ENCODE results near the gene TSR1.
A peak's percentile ranks its signal among the peaks of the same experiment; 100 is the strongest.

The TSR1 gene

DNA sequence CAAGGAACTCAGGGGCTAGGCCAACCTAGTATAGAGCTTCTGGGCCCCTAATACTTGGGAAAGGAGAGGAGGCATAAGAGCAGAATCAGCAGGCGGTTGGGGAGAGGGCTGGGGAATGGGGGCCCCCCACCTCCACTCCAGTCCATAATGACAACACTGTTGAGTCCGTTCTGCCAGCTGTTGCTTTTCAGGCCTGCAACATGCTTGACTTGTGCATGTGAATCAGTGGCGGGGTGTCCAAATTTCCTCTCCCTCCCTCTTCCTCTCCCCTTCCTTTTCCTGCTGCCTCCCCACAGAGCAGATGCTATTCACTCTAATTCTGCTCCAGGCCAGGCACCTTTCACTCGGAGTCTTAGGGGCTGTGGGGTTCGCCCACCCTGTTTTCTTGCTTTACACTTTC lies 32.8 kb upstream of the TSR1 start:
- ATAC-seq (no peak), DNase-seq (no peak)

DNA sequence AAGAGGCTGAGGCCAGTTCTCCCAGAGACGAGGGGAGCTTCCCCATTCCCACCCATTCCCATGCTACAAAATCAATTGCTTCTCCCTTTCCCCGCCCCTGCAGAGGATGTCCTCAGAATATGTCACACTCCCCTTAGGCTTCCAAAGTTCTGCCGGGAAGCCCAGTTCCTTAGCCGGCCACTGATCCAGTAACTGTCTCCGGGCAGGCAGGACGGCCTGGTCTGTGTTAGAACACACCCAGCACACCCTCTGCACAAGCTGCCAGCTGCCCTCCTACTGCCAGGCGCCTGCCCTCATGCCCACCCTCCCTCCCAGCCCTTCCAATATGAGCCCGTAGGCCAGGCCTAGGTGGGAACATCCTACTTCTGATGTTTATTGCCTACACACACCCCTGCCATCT lies 32.1 kb upstream of the TSR1 start:
- no peak for DNase-seq

DNA sequence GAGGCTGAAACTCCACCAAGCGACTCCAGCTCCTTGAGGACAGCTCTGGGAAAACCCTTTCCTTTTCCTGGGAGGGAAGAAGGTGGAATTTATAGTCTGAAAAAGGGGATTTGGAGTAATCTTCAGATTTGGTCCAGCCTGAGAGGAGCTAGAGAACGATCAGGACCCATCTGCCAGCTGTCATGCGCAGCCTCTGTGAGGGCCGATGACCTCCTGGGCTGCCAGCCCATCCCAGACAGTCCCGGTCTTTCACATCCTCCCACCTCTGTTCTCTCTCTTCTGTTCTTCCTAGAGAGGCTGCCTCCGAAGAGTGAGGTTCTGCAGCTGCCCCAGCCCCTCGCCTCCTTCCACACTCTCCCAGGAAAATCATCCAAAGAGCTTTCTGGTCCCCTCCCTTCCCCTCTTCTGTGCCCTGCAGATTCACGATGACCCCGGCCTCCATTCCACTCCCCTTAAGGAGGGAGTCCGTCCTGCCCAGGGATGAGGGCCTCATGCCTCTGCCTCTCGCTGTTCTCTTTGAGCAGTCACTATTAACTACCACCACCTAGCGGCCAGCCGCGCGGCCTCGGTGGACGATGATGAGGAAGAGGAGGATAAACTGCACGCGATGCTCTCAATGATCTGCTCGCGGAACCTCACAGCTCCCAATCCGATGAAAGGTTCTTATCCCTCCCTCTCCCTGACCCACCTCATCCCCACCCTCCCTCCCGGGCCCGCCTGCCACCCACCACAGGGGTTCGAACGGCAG lies 30.7 kb upstream of the TSR1 start:
- no peak for DNase-seq
- no peak for ATAC-seq

More for the DNA sequence above, 32.1 kb upstream of the TSR1 start:
- no peak for ATAC-seq

DNA sequence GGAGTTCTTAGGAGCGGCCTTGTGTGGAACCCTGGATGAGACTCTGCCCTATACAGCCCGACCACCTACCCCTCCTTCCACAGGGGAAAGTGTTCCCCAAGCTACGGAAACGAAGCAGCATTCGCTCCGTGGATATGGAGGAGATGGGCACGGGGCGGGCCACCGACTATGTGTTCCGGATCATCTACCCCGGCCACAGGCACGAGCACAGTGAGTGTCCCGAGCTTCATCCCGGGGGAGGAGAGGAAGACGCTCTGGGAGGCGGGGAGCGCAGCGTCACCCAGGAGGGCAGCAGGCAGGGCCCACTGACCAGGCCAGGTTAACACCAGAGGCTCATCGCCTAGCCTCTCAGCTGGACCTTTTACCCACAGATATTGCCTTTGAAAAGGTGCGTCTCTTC lies 28.9 kb upstream of the TSR1 start:
- DNase-seq (no peak), ATAC-seq (no peak)

DNA sequence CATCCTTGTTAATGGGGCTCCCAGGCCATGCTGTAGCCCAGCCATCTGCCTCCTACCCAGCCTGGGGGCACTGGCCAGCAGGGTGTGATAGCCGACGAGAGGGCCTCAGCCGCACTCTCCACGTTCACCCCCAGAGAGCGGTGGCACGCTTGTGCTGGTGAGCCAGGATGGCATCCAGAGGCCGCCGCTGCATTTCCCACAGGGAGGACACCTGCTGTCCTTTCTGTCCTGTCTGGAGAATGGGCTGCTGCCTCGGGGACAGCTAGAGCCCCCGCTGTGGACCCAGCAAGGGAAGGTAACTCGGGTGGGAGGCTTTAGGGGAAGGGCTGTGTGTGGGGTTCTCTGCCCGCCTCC lies 28.5 kb upstream of the TSR1 start:
- no peak for ATAC-seq
- no peak for DNase-seq

DNA sequence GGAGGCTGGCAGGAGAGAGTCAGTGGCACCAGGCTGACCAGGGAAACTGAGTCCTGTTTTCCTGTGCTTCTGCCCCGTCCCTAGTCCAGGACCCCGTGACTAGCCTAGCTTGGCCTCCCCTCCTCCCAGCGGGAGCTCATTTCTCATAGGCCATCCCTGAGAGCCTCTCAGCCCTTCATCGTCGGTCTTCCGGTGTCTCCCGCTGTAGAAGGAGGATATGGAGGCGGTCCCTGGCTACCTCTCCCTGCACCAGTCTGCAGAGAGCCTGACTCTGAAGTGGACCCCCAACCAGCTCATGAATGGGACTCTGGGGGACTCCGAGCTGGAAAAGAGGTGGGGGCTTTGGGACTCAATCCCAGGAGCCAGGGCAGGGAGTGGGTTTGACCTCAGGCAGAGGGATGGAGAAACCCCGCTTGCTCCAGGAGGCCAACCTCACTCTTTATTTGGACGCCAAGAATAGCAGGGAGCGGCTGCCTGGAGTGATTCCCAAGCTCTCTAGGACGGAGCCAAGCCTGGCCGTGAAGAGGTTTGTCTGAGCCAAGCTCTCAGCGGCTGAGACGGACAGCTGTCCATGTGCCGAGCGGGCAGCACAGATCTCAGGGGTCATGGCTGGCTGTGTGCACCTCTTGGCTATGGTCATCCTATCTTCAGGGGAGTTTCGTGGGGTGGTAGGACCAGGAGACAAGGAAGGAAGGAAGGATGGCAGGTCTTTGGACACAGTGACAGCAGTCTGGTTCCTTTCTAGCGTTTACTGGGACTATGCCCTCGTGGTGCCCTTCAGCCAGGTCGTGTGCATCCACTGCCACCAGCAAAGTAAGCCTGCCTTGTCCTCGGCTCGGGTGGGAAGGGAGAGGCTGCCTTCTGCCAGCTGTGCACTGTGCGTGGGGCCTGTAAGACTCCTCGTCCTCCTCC lies 27.9 kb upstream of the TSR1 start:
- ATAC-seq (no peak), DNase-seq (no peak)

DNA sequence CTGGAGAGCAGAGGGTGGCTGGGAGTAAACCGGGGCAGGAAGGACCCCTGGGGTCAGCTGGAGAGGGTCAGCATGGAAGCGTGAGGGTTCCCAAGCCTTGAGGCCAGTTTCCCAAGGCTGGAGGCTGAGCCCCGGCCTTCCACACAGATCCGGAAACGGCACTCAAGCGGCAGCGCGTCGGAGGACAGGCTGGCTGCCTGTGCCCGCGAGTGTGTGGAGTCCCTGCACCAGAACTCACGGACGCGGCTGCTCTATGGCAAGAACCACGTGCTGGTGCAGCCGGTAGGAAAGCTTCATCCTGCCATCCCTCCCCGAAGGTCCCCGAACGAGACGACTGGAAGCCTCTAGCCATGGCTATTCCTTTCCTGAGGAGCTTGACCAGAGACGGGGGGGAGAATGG lies 27.1 kb upstream of the TSR1 start:
- no peak for ATAC-seq
- no peak for DNase-seq

DNA sequence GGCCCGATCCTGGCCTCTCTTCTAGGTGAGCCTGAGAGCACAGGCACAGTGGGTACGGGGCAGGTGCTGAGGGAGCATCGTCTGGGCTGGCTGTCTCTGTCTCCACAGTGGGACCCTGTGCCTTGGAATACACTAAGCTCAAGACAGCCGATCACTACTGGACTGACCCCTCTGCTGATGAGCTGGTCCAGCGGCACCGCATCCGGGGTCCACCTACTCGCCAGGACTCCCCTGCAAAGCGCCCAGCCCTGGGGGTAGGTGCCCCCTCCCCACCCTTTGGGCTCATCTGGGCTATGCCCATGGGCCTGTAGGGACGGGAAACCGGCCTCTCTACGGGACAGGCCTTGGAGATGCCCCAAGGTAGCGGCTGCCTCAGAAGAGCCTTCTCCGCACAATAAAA lies 26.6 kb upstream of the TSR1 start:
- ATAC-seq: no peak

DNA sequence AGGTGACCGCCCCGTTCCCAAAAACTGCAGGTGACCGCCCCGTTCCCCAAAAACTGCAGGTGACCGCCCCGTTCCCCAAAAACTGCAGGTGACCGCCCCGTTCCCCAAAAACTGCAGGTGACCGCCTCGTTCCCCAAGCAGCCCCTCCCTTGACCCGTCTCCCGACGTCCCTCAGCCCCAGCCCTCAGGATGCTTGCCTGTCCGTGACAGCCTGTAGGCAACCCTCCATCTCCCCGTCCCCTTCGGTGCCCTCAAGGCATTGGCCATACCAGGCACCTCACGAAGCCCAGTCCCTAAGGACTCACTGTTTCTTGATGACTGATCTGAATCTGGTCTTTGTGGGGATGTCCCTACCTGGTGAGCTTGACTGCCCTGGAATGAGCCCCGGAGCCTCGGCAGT lies 26.2 kb upstream of the TSR1 start:
- DNase-seq (no peak), ATAC-seq (no peak)

More for the DNA sequence above, 26.6 kb upstream of the TSR1 start:
- no peak for DNase-seq

DNA sequence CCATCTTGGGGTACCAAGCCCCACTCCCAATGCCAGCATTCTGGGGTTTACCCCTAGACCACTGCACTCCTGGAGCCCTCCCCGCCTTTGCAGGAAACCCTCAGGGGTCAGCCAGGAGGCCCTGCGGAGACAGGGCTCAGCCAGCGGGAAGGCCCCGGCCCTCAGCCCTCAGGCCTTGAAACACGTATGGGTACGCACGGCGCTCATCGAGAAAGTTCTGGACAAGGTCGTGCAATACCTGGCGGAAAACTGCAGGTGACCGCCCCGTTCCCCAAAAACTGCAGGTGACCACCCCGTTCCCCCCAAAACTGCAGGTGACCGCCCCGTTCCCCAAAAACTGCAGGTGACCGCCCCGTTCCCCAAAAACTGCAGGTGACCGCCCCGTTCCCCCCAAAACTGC lies 25.8 kb upstream of the TSR1 start:
- ATAC-seq (no peak), DNase-seq (no peak)

DNA sequence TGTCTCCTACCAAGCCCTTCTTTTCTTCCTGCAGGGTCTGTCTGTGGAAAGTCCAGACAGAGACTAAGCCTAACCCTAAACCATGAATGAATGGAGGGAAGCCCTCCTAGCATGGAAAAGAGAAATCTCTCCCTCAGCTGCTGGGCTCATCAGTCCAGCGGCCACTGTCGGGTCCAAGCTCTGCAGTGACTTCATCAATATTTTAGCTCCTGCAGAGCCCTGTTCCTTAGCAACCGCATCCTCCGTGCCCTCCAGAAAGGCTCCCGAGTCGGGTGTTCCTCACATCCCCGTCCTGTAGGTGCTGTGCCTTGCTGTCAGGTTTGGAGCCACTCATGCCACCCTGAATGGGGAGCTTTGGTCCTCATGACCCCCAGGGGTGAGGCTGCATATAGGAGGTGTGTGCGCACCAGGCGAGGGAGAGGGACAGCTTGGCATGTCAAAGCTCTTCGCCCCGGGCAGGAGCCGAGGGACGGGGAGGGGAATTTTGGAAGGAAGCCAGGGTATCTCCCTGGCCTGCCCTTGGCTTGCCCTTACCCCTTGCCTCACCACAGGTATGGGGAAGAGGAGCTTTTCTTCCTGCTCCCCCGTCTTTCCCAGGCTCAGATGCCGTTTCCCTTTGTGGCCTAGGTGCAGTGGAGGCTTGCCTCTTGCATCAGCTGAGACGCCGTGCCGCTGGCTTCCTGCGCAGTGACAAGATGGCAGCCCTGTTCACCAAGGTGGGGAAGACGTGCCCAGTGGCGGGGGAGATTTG lies 24.9 kb upstream of the TSR1 start:
- ATAC-seq (no peak), DNase-seq (no peak)

DNA sequence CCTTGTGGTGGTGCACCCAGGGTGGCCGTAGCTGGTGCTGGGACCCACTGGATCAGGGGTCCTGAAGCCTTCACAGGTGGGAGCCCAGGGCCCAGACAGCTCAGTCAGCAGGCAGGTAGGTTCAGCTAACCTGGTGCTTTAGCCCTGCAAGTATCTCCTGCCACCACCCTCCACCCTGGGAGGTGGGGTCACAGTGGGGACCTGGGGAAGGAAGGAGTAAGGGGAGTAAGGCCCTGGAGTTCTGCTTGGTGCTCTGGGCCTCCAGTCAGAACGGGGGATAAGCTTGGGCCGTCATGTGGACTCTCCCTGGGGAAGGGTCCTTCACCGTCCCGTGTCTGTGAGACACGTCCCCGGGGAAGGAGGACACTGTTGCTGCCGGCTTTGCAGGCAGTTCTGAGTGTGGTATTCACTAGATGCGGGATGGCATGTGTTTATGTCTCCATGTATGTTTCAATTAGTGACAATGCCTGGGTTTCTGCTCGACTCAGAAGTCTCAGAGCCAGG lies 21.7 kb upstream of the TSR1 start:
- DNase-seq: no peak

DNA sequence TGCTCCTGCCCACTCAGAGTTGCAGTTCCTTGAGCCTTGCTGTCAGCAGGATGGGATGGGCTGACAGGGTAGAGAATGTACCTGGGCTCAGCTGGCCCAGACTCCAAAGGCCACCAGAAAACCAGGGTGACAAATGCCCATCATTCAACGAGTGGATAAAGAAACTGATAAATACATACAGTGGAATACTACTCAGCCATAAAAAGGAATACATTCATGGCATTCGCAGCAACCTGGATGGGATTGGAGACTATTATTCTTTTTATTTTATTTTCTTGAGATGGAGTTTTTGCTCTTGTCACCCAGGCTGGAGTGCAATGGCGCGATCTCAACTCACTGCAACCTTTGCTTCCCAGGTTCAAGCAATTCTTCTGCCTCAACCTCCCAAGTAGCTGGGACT lies 21.0 kb upstream of the TSR1 start:
- DNase-seq (no peak), ATAC-seq (no peak)

More for the DNA sequence above, 21.7 kb upstream of the TSR1 start:
- ATAC-seq: no peak

DNA sequence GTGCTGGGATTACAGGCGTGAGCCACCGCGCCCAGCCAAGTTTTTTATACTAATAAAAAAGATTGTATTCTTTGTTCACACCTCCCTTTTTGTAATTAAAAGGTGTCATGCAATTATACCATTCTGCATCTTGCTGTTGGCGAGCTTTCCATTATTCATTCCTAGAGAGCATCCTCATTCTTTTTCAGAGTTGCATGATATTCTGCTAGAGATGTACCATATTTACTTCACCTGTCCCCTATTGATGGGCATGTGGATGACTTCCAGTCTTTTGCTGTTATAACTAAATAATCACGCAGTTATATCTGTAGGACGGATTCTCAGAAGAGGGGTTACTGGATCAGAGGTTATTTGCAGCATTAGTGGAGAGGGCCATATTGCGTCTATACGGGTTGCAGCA lies 18.1 kb upstream of the TSR1 start:
- no peak for DNase-seq
- no peak for ATAC-seq

DNA sequence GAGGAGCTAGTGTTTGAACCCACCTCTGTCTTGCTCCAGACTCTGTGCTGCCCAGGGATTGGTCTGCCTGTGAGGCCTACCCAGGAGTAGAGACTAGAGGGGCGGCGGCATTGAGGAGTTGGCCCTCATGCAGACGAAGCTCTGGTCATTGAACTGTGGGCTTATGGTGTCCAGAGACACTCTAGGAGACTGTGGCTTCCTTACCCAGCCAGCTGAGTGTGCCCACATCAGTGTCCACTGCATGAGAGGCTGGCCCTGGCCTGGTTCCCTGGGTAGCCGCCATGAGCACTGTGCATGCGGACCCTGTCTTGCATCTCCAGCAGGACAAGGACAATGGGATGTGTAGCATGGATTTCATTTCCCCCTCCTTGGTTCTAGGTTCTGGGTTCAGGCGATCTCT lies 15.0 kb upstream of the TSR1 start:
- ATAC-seq: no peak

DNA sequence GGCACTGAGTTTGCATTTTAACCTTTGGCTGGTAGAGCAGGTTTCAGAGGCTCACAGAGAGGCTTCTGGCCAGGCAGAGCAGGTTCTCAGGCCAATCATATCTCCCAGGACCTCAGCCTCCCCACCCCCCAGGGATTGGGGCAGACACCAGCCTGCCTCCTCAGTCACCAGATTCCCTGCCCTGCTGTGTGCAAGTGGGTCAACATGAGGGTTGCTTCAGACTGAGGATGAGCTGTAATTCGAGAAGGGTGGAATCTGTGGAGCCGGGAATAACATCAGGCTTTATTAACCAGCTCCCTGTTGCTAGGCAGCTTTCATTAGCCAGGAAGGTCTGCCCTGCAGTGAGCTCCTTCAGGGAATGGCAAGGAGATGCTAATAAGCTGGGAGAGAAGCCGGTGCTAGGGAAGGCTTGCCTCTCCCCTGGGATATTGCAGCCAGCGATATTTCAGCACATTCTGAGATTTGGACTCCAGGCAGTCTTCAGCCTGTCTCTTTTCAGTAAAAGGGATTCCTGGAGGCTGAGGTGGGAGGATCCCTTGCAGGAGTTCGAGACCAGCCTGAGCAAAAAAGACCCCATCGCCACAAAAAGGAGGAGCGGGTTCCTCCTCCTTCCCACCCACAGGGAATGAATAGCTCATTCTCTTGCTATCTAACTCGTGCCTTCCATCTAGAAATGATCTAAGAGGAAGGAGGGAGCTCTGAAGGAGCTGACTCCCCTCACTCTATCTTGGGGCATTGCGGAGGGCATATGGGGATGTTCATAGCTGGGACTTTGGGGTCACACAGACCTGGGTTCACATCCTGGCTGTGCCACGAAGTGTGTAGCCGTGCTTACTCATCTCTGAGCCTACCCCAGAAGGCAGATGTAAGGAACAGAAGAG lies 11.8 kb upstream of the TSR1 start:
- no peak for ATAC-seq
- no peak for DNase-seq

More for the DNA sequence above, 15.0 kb upstream of the TSR1 start:
- no peak for DNase-seq

DNA sequence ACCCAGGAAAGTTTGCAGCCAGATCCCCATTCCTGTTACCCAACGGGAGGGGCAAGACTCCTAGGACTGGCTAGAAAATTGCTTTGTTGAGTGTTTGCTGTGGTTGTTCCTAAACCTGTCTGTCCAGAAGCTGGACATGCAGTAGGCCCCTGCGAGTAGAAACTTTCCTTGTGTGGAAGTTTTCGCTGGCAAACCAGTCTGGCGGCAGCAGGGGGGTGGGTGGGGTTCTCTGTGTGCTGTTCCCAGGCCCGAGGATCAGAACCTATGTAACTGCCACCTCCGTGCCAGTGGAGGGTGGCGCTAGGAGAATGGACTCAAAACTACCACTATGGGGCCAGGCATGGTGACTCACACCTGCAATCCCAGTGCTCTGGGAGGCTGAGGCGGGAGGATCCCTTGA lies 10.2 kb upstream of the TSR1 start:
- no peak for DNase-seq
- ATAC-seq: no peak

DNA sequence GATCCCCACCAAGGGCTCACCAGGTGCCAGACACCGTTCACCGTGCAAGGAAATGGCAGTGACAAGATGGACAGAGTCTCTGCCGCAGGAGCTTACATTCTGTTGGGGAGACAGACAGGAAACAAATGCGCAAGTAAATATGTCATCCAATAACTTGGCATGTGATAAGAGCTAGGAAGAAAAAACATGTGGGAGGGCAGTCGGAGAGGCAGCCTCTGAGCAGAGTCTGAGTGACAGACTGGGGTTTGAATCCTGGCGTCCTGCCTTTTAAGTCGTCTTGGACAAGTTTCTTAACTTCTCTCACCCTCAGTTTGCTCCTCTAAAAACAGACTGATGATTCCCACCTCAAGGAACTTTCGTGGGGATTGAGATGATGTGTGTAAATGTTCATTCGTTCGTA lies 8.3 kb upstream of the TSR1 start:
- DNase-seq (no peak), ATAC-seq (no peak)

DNA sequence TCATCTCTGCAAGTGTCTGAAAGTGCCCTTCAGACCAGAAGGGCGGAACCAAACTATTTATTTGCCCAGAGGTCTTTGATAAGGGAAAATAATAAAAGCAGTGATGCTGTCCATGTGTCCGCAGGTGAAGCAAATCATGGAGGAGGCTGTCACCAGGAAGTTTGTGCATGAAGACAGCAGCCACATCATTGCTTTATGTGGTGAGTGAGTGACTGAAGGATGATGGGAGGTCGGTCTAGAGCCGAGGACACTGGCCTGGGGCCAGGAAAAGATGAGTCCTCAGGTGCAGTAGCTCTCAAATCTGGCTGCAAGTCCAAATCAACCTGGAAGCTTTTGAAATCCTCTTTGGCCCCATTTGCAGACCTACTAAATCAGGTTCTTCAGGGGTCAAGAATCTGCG lies 7.2 kb upstream of the TSR1 start:
- ATAC-seq (peak; percentile 80), DNase-seq (peak; percentile 68)

DNA sequence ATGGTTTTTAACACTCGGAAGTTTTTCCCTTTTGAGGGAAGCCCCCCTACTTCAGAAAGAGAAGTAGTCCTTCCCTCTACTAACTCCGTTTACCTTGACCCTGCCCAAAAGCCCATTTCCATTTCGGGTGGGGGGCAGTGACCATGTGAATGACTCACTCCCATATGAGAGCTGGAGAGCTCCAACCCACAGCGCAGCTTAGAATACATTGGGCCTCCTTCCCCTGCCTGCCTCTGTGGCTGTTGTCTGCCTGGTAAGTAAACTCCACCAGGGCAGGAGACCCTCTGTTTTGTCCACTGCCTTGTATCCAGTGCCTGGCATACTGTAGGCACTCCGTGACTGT lies 2.0 kb upstream of the TSR1 start:
- no peak for ATAC-seq
- peak; percentile 15 for DNase-seq

DNA sequence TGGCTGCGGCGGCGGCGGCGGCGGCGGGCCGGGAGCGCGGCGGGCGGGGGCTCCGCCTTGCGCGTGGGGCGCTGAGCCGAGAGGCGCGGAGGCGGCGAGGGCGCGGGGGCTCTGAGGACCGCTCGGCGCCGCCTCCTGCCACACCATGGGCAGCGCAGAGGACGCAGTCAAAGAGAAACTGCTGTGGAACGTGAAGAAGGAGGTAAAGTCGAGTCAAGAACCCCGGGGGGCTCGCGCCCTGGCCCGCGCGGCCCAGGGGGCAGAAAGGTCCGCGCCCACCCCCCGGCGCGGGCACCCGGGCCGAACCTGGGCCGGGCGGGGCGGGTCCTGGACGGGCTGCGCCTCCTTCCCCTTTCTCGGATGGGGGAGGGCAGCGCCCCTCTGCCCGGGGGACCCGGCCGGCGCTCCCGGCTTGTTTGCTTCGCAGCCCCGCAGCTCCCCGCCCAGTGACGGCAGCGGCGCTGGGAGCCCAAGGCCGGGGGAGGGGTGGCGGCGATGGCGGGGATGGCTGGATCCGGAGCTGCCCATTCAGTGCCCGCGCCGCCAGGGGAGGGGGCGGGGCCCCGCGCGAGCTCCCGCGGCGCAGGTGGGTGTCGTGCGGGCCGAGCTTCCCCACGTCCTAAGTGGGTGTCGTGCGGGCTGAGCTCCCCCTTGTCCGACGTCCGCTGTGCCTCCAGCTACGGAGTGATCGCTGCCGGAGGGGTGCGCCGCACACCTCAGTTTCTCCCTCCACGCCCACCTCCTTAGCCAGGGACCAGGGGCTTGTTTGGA lies 1.5 kb upstream of the TSR1 start:
- peak; percentile 69 for DNase-seq
- ATAC-seq: peak; percentile 21
